ENCODE measurements around the gene GIT2.
"Not testable (repeated sequence)": the region's sequence is repeated elsewhere in the genome, so short reads cannot be mapped to it uniquely, and the experiment has no call there.

GIT2 gene

GRCh38 chr12:109905301-109905700, 90.9 kb downstream of the GIT2 start:
- DNase-seq: no peak
- Histone ChIP-seq H3K23ac (ENCODE audit: low read length) (no peak overlapping the region), H3K4me2 (ENCODE audit: low read length) (no peak overlapping the region), H3K56ac (ENCODE audit: low read length) (no peak overlapping the region), H3K79me2 (ENCODE audit: control insufficient read depth, insufficient read depth, low read length) (no peaks in the 10 kb centered on the region), H3K4me3 (ENCODE audit: low read length) (no peak overlapping the region), H3K18ac (ENCODE audit: low read length) (no peak overlapping the region), H3K9ac (ENCODE audit: low read length) (no peak overlapping the region), H3K79me1 (ENCODE audit: low read length) (peaks cover 2% of the 10 kb centered on the region), H3K36me3 (ENCODE audit: control insufficient read depth, insufficient read depth, low read length) (peaks cover 3% of the 10 kb centered on the region), H3K27me3 (ENCODE audit: insufficient read depth, low read length, poor library complexity) (no peaks in the 10 kb centered on the region), H2BK5ac (ENCODE audit: low read length) (no peak overlapping the region), H3K27ac (ENCODE audit: low read depth, low read length) (no peak overlapping the region), H2BK15ac (replicated peaks; ENCODE audit: low read depth) (no peak overlapping the region), H3K4me1 (ENCODE audit: control insufficient read depth, low read depth, low read length) (no peaks in the 10 kb centered on the region), H3K4ac (ENCODE audit: low read depth, low read length) (no peak overlapping the region), H4K5ac (ENCODE audit: low read length) (no peak overlapping the region), H2BK120ac (ENCODE audit: low read depth, low read length) (no peak overlapping the region), H4K8ac (ENCODE audit: low read depth, low read length) (no peak overlapping the region), H2AK5ac (ENCODE audit: low read length) (no peak overlapping the region)
- no CpG with 5 or more reads among the region's 10 CpGs for WGBS (ENCODE audit: extremely low coverage, insufficient coverage, low lambda C conversion rate)

- Histone ChIP-seq H4K5ac (ENCODE audit: low read length) (no peak overlapping the region), H4K8ac (ENCODE audit: low read depth, low read length) (no peak overlapping the region), H3K36me3 (ENCODE audit: control insufficient read depth, insufficient read depth, low read length) (peaks cover 3% of the 10 kb centered on the region), H3K56ac (ENCODE audit: low read length) (no peak overlapping the region), H2BK5ac (ENCODE audit: low read length) (no peak overlapping the region), H2BK15ac (replicated peaks; ENCODE audit: low read depth) (no peak overlapping the region), H3K79me2 (ENCODE audit: control insufficient read depth, insufficient read depth, low read length) (no peaks in the 10 kb centered on the region), H3K23ac (ENCODE audit: low read length) (no peak overlapping the region), H2BK120ac (ENCODE audit: low read depth, low read length) (no peak overlapping the region), H3K79me1 (ENCODE audit: low read length) (peaks cover 2% of the 10 kb centered on the region), H3K4me2 (ENCODE audit: low read length) (no peak overlapping the region), H3K27ac (ENCODE audit: low read depth, low read length) (no peak overlapping the region), H2AK5ac (ENCODE audit: low read length) (no peak overlapping the region), H3K4me3 (ENCODE audit: low read length) (no peak overlapping the region), H3K9ac (ENCODE audit: low read length) (no peak overlapping the region), H3K4me1 (ENCODE audit: control insufficient read depth, low read depth, low read length) (no peaks in the 10 kb centered on the region), H3K18ac (ENCODE audit: low read length) (no peak overlapping the region), H3K27me3 (ENCODE audit: insufficient read depth, low read length, poor library complexity) (no peaks in the 10 kb centered on the region), H3K4ac (ENCODE audit: low read depth, low read length) (no peak overlapping the region)
- WGBS (ENCODE audit: extremely low coverage, insufficient coverage, low lambda C conversion rate): no CpG with 5 or more reads among the region's 15 CpGs
- DNase-seq: no peak
Measured at GRCh38 chr12:109902891-109903418, 93.2 kb downstream of the GIT2 start.

- H2BK15ac ChIP-seq (replicated peaks; ENCODE audit: low read depth): no peak overlapping the region
- H4K5ac ChIP-seq (ENCODE audit: low read length): no peak overlapping the region
- H3K79me1 ChIP-seq (ENCODE audit: low read length): peaks cover 2% of the 10 kb centered on the region
- no peak overlapping the region for H2BK120ac ChIP-seq (ENCODE audit: low read depth, low read length)
- peaks cover 3% of the 10 kb centered on the region for H3K36me3 ChIP-seq (ENCODE audit: control insufficient read depth, insufficient read depth, low read length)
- H2AK5ac ChIP-seq (ENCODE audit: low read length): no peak overlapping the region
- H3K4me1 ChIP-seq (ENCODE audit: control insufficient read depth, low read depth, low read length): no peaks in the 10 kb centered on the region
- H3K9ac ChIP-seq (ENCODE audit: low read length): peak overlapping the region; percentile 89
- WGBS (ENCODE audit: extremely low coverage, insufficient coverage, low lambda C conversion rate): no CpG with 5 or more reads among the region's 16 CpGs
- no peak overlapping the region for H3K4ac ChIP-seq (ENCODE audit: low read depth, low read length)
- DNase-seq: peak; percentile 70
- H3K27ac ChIP-seq (ENCODE audit: low read depth, low read length): peak overlapping the region; percentile 57
- H3K23ac ChIP-seq (ENCODE audit: low read length): no peak overlapping the region
- H4K8ac ChIP-seq (ENCODE audit: low read depth, low read length): no peak overlapping the region
- no peaks in the 10 kb centered on the region for H3K27me3 ChIP-seq (ENCODE audit: insufficient read depth, low read length, poor library complexity)
- no peak overlapping the region for H2BK5ac ChIP-seq (ENCODE audit: low read length)
- H3K4me2 ChIP-seq (ENCODE audit: low read length): peak overlapping the region; percentile 90
- H3K18ac ChIP-seq (ENCODE audit: low read length): no peak overlapping the region
- H3K79me2 ChIP-seq (ENCODE audit: control insufficient read depth, insufficient read depth, low read length): no peaks in the 10 kb centered on the region
- peak overlapping the region; percentile 42 for H3K4me3 ChIP-seq (ENCODE audit: low read length)
- peak overlapping the region; percentile 82 for H3K56ac ChIP-seq (ENCODE audit: low read length)
Measured at GRCh38 chr12:109900752-109901580, 95.2 kb downstream of the GIT2 start.

GRCh38 chr12:109899783-109900751, 96.1 kb downstream of the GIT2 start, which contains the start of gene TCHP:
TCHP (plus strand) TSS chr12:109900274; CDS start chr12:109903027, 2,753 bp downstream.
- Histone ChIP-seq H3K4me1 (ENCODE audit: control insufficient read depth, low read depth, low read length) (no peaks in the 10 kb centered on the region), H3K4me2 (ENCODE audit: low read length) (peak within 1 kb of the TSS; percentile 90), H3K36me3 (ENCODE audit: control insufficient read depth, insufficient read depth, low read length) (peaks cover 3% of the 10 kb centered on the region), H3K4ac (ENCODE audit: low read depth, low read length) (no peak within 1 kb of the TSS), H3K79me1 (ENCODE audit: low read length) (peaks cover 2% of the 10 kb centered on the region), H3K23ac (ENCODE audit: low read length) (no peak within 1 kb of the TSS), H2BK15ac (replicated peaks; ENCODE audit: low read depth) (no peak within 1 kb of the TSS), H2BK5ac (ENCODE audit: low read length) (no peak within 1 kb of the TSS), H2AK5ac (ENCODE audit: low read length) (no peak within 1 kb of the TSS), H2BK120ac (ENCODE audit: low read depth, low read length) (no peak within 1 kb of the TSS), H4K8ac (ENCODE audit: low read depth, low read length) (no peak within 1 kb of the TSS), H3K4me3 (ENCODE audit: low read length) (peak within 1 kb of the TSS; percentile 42), H3K18ac (ENCODE audit: low read length) (peak within 1 kb of the TSS; percentile 77), H3K9ac (ENCODE audit: low read length) (peak within 1 kb of the TSS; percentile 89), H3K56ac (ENCODE audit: low read length) (peak within 1 kb of the TSS; percentile 82), H4K5ac (ENCODE audit: low read length) (no peak within 1 kb of the TSS), H3K79me2 (ENCODE audit: control insufficient read depth, insufficient read depth, low read length) (no peaks in the 10 kb centered on the region), H3K27ac (ENCODE audit: low read depth, low read length) (peak within 1 kb of the TSS; percentile 57), H3K27me3 (ENCODE audit: insufficient read depth, low read length, poor library complexity) (no peaks in the 10 kb centered on the region)
- WGBS (ENCODE audit: extremely low coverage, insufficient coverage, low lambda C conversion rate): no CpG with 5 or more reads among the region's 69 CpGs
- peak; percentile 91 for DNase-seq

- DNase-seq; H3K79me1 ChIP-seq (ENCODE audit: low read length); H3K36me3 ChIP-seq (ENCODE audit: control insufficient read depth, insufficient read depth, low read length); H2BK5ac ChIP-seq (ENCODE audit: low read length); H3K4me1 ChIP-seq (ENCODE audit: control insufficient read depth, low read depth, low read length); H4K5ac ChIP-seq (ENCODE audit: low read length); H3K4me2 ChIP-seq (ENCODE audit: low read length); H3K79me2 ChIP-seq (ENCODE audit: control insufficient read depth, insufficient read depth, low read length); H3K9ac ChIP-seq (ENCODE audit: low read length); H4K8ac ChIP-seq (ENCODE audit: low read depth, low read length); H3K4me3 ChIP-seq (ENCODE audit: low read length); H3K27ac ChIP-seq (ENCODE audit: low read depth, low read length); H3K23ac ChIP-seq (ENCODE audit: low read length); H2BK120ac ChIP-seq (ENCODE audit: low read depth, low read length); H3K27me3 ChIP-seq (ENCODE audit: insufficient read depth, low read length, poor library complexity); H3K4ac ChIP-seq (ENCODE audit: low read depth, low read length); H2AK5ac ChIP-seq (ENCODE audit: low read length); H2BK15ac ChIP-seq (replicated peaks; ENCODE audit: low read depth): not testable (repeated sequence)
- WGBS (ENCODE audit: extremely low coverage, insufficient coverage, low lambda C conversion rate): no CpG with 5 or more reads among the region's 15 CpGs
- Histone ChIP-seq H3K18ac (ENCODE audit: low read length) (peak overlapping the region; percentile 44), H3K56ac (ENCODE audit: low read length) (peak overlapping the region; percentile 49)
Measured at GRCh38 chr12:109899345-109899744, 96.8 kb downstream of the GIT2 start.

Measured in mesendoderm (in vitro differentiated cells).